GM18511 (cell line): ENCODE data around the gene RHOT2.
"Not testable (repeated sequence)": the region's sequence is repeated elsewhere in the genome, so short reads cannot be mapped to it uniquely, and the experiment has no call there.

Experiments
- ATAC-seq: cut with Tn5 transposase; IDR thresholded peaks from one replicate; pipeline ENCODE4 v1.9.1; 2021; ENCODE audit warnings: mild to moderate bottlenecking, moderate library complexity; ENCODE audit not compliant: unreplicated experiment

RHOT2 gene

GRCh38 chr16:680967-681745 is 13.2 kb downstream of the RHOT2 start:
- no peak for ATAC-seq

GRCh38 chr16:681746-682427 is 14.0 kb downstream of the RHOT2 start:
- ATAC-seq = no peak

- no peak for ATAC-seq
Observed at GRCh38 chr16:682493-683395, 14.8 kb downstream of the RHOT2 start.

- ATAC-seq = no peak
Observed at GRCh38 chr16:683396-684070, 15.6 kb downstream of the RHOT2 start.

GRCh38 chr16:684071-684794 is 16.3 kb downstream of the RHOT2 start, which contains the start of gene JMJD8:
Gene JMJD8, minus strand, starts transcription at chr16:684334. Its CDS starts 15 bp downstream, at chr16:684319.
- ATAC-seq = peak; percentile 72

GRCh38 chr16:684961-685696 is 17.2 kb downstream of the RHOT2 start:
- ATAC-seq = no peak

- ATAC-seq = no peak
Observed at GRCh38 chr16:685967-686366, 18.0 kb downstream of the RHOT2 start.

GRCh38 chr16:686459-687260 is 18.7 kb downstream of the RHOT2 start:
- ATAC-seq = no peak

- no peak for ATAC-seq
Observed at GRCh38 chr16:687499-687898, 19.6 kb downstream of the RHOT2 start.

- ATAC-seq = no peak
Observed at GRCh38 chr16:689175-689897, 21.4 kb downstream of the RHOT2 start.

- ATAC-seq = not testable (repeated sequence)
Observed at GRCh38 chr16:691242-691641, 23.3 kb downstream of the RHOT2 start.

- ATAC-seq = no peak
Observed at GRCh38 chr16:692356-693108, 24.6 kb downstream of the RHOT2 start.

GRCh38 chr16:693364-693763 is 25.4 kb downstream of the RHOT2 start:
- ATAC-seq = no peak

- ATAC-seq = no peak
Observed at GRCh38 chr16:693766-694165, 25.8 kb downstream of the RHOT2 start.

GRCh38 chr16:694187-694862 is 26.4 kb downstream of the RHOT2 start:
- no peak for ATAC-seq

- ATAC-seq = no peak
Observed at GRCh38 chr16:694863-695354, 27.0 kb downstream of the RHOT2 start.
